Activated CD4-positive, alpha-beta T cell treated with anti-CD3 and anti-CD28 coated beads, Interleukin-2, amount 10 ng/mL, durations not matched to agents 7 days and 5 days (primary cell): ENCODE measurements around the gene ETV3. TPM values are rescaled to one million over a fixed set of nuclear protein-coding genes. Genes with fewer than 3 reads are reported as not detected.
A peak's percentile ranks its signal among the peaks of the same experiment; 100 is the strongest.

Experiments
- CTCF ChIA-PET: fragments of 350-600 bp; sonication (Branson Sonifier 250); formaldehyde crosslinking; loops from one replicate; lab custom pipeline; 2021; ENCODE audit warnings: antibody characterized with exemption; lab: Charles Lee
- POLR2A ChIA-PET: fragments of 350-600 bp; sonication (Branson Sonifier 250); formaldehyde crosslinking; loops from one replicate; lab custom pipeline; 2021; ENCODE audit warnings: antibody characterized with exemption; lab: Charles Lee
- DNase-seq: peaks from one replicate; pipeline ENCODE4 v3.0.0-alpha.2; 2020
- H3K27ac Mint-ChIP-seq: one replicate; pipeline ENCODE4 v1.8.0; 2021; ENCODE audit warnings: mild to moderate bottlenecking, moderate library complexity, mixed read lengths
- H3K27me3 Mint-ChIP-seq: one replicate; pipeline ENCODE4 v1.8.0; 2021; ENCODE audit warnings: mixed read lengths
- H3K36me3 Mint-ChIP-seq: one replicate; pipeline ENCODE4 v1.8.0; 2021; ENCODE audit warnings: low read depth, mixed read lengths
- H3K4me1 Mint-ChIP-seq: one replicate; pipeline ENCODE4 v1.8.0; 2021; ENCODE audit warnings: mixed read lengths
- H3K4me3 Mint-ChIP-seq: one replicate; pipeline ENCODE4 v1.8.0; 2021; ENCODE audit warnings: mild to moderate bottlenecking, moderate library complexity, mixed read lengths
- H3K9me3 Mint-ChIP-seq: one replicate; pipeline ENCODE4 v1.8.0; 2021; ENCODE audit warnings: mixed read lengths
- total RNA-seq, 2 experiments: library from RNA; stranded (reverse); gene quantifications; one replicate each; pipeline ENCODE4 v1.2.3, GENCODE V29; 2021

ETV3 gene
- total RNA-seq, 2 experiments from 2014 or later = 33.3 to 37.5 TPM

DNA sequence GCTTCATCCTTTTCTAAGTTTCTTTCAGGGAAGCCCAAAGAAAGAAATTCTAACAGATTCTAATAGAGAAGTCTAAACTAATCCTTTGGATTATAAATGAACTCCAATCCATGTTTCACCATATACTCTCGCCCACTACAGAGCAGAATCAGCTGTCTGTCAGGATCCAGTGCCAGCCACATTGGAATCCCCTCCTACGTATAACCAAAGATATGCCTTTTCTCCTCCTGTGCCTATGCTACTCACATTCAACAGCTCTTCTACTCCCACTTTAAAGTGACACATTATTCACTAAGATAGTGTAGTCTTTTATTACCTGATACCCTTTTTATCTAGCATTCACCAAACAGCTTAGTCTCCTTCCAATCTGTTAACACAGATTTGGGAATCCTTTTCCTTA is 3.1 kb downstream of the ETV3 start:
- H3K27ac Mint-ChIP-seq = peak overlapping the region; percentile 68
- POLR2A ChIA-PET = no interaction called here
- H3K4me1 Mint-ChIP-seq = peaks cover 76% of the 10 kb centered on the region
- CTCF ChIA-PET = interaction anchor here (0.5 to 4.9 kb wide), 9 partner anchors 11 to 48 kb away, joined by 3 to 18 read pairs (median 4); no protein-coding TSS in a partner anchor
- peaks cover 62% of the 10 kb centered on the region for H3K36me3 Mint-ChIP-seq
- H3K4me3 Mint-ChIP-seq = peak overlapping the region; percentile 94
- DNase-seq = no peak
- no peaks in the 10 kb centered on the region for H3K9me3 Mint-ChIP-seq
- H3K27me3 Mint-ChIP-seq = no peaks in the 10 kb centered on the region

GRCh38 chr1:157134442-157134841 is 3.8 kb downstream of the ETV3 start:
- Mint-ChIP-seq H3K4me1 (peaks cover 71% of the 10 kb centered on the region), H3K27me3 (no peaks in the 10 kb centered on the region), H3K4me3 (peak overlapping the region; percentile 6), H3K9me3 (no peaks in the 10 kb centered on the region), H3K36me3 (peaks cover 62% of the 10 kb centered on the region), H3K27ac (peak overlapping the region; percentile 47)
- no peak for DNase-seq
- POLR2A ChIA-PET = interaction anchor here (0.9 kb wide), 1 partner anchor 19 kb away, joined by 3 read pairs; no protein-coding TSS in a partner anchor
- CTCF ChIA-PET = interaction anchor here (1.0 to 4.9 kb wide), 7 partner anchors 11 to 47 kb away, joined by 3 to 18 read pairs (median 6); no protein-coding TSS in a partner anchor

DNA sequence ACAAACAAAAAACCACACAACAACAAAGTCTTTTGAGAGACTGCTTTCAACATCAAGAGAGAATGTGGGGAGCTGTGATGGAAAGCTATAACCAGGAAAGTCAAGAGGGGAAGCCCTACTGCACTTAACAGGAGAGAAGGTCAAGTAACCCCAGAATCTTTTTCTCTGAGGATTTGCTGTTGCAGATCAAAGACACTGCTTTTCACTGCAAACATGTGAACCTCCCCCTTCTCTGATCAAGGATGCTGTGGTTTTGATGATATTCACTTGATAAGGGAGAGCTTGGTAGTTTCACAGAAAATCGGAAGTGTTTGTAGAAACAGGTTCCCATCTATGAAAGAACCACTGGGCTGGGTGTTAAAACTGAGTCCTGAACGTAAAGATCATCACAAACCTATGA is 4.8 kb downstream of the ETV3 start:
- Mint-ChIP-seq H3K27me3 (no peaks in the 10 kb centered on the region), H3K4me1 (peaks cover 63% of the 10 kb centered on the region), H3K36me3 (peaks cover 64% of the 10 kb centered on the region), H3K27ac (peak overlapping the region; percentile 82), H3K4me3 (peak overlapping the region; percentile 45), H3K9me3 (no peaks in the 10 kb centered on the region)
- POLR2A ChIA-PET = interaction anchor here (0.9 kb wide), 1 partner anchor 20 kb away, joined by 3 read pairs; no protein-coding TSS in a partner anchor
- CTCF ChIA-PET = interaction anchor here (0.6 to 4.9 kb wide), 6 partner anchors 10 to 45 kb away, joined by 3 to 18 read pairs (median 6); no protein-coding TSS in a partner anchor
- DNase-seq = peak; percentile 57

DNA sequence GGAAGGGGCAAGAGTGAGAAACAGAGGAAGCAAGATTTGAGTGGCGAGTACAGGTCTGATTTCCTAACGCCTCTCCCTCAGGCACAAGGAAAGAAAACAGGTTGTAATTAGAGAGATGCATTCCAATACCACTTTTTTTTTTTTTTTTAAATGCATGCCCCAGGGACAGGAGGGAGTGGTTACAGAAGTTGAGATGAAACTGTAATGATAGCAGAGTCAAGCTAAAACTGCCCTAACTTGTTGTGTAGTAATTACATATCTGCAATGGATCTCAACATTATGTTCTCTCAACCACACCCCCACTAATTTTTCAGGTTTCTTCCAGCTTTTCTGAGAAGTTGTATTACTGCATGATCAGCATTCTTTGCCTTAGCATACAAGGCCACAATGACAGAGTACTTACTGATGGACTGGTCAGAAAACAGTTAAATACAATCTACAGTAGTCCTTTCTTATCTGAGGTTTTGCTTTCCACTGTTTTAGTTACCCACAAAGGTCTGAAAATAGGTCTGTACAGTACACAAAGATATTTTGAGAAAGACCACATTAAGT is 5.5 kb downstream of the ETV3 start:
- no peak for DNase-seq
- ChIA-PET POLR2A (no interaction called here), CTCF (interaction anchor here (1.0 to 4.9 kb wide), 4 partner anchors 16 to 43 kb away, joined by 3 to 18 read pairs (median 8); no protein-coding TSS in a partner anchor)
- H3K27ac Mint-ChIP-seq = no peak overlapping the region
- no peaks in the 10 kb centered on the region for H3K9me3 Mint-ChIP-seq
- no peaks in the 10 kb centered on the region for H3K27me3 Mint-ChIP-seq
- H3K4me1 Mint-ChIP-seq = peaks cover 70% of the 10 kb centered on the region
- peaks cover 69% of the 10 kb centered on the region for H3K36me3 Mint-ChIP-seq
- peak overlapping the region; percentile 15 for H3K4me3 Mint-ChIP-seq

GRCh38 chr1:157132111-157132510 is 6.1 kb downstream of the ETV3 start:
- Mint-ChIP-seq H3K27me3 (no peaks in the 10 kb centered on the region), H3K9me3 (no peaks in the 10 kb centered on the region), H3K36me3 (peaks cover 71% of the 10 kb centered on the region), H3K27ac (peak overlapping the region; percentile 61), H3K4me1 (peaks cover 67% of the 10 kb centered on the region), H3K4me3 (peak overlapping the region; percentile 15)
- POLR2A ChIA-PET = no interaction called here
- CTCF ChIA-PET = interaction anchor here (1.5 to 4.9 kb wide), 2 partner anchors 11 to 23 kb away, joined by 3 to 18 read pairs; no protein-coding TSS in a partner anchor
- no peak for DNase-seq

DNA sequence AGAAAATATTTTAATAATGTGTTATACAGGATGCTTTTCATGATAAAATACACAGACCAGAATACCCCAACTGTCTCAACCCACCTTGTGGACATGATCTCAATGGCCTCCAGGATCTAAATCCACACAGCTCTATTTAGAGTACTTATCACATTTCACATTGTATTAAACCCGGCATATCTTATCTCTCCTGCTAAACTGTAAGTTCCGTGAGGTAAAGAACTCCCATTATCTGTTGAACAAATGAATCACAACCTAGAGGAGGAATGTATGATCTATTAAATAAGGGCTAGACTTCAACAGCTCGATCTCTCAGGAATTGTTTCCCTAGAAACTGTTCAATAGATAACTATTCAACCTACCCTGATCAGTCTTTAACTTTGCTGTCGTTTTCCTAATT is 6.9 kb downstream of the ETV3 start:
- H3K4me3 Mint-ChIP-seq = no peak overlapping the region
- H3K36me3 Mint-ChIP-seq = peaks cover 67% of the 10 kb centered on the region
- no peak overlapping the region for H3K27ac Mint-ChIP-seq

GRCh38 chr1:157124855-157125254 is 13.3 kb downstream of the ETV3 start:
- CTCF ChIA-PET = interaction anchor here (1.5 to 1.8 kb wide), 2 partner anchors 23 to 35 kb away, joined by 3 to 5 read pairs; no protein-coding TSS in a partner anchor
- H3K36me3 Mint-ChIP-seq = peaks cover 46% of the 10 kb centered on the region

More for the DNA sequence above, 6.9 kb downstream of the ETV3 start:
- H3K9me3 Mint-ChIP-seq = no peaks in the 10 kb centered on the region
- ChIA-PET POLR2A (no interaction called here), CTCF (interaction anchor here (1.5 kb wide), 1 partner anchor 10 kb away, joined by 3 read pairs; no protein-coding TSS in a partner anchor)
- H3K4me1 Mint-ChIP-seq = peaks cover 62% of the 10 kb centered on the region
- no peaks in the 10 kb centered on the region for H3K27me3 Mint-ChIP-seq
- DNase-seq = no peak

DNA sequence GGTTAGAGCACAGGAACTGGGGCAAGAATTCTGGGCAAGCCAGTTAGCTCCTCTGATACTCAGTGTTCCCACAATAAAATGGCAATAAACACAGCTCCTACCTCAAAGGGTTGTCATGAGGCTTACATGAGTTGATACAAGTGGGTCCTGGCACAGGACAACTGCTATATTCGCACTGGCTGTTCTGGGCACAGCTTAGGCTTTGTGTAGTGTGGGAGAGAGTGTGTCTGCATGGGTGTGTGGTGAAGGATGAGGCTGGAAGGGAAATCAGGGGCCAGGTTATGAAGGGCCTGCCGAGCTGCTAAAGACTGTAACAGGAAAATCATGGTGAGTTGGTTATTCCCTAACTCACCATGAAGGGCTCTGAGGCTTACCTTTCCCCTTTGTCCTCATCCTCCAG is 18.7 kb downstream of the ETV3 start:
- H3K27me3 Mint-ChIP-seq = no peaks in the 10 kb centered on the region
- ChIA-PET POLR2A (no interaction called here), CTCF (interaction anchor here (1.1 kb wide), 1 partner anchor 29 kb away, joined by 3 read pairs; no protein-coding TSS in a partner anchor)
- peaks cover 27% of the 10 kb centered on the region for H3K4me1 Mint-ChIP-seq
- H3K27ac Mint-ChIP-seq = no peak overlapping the region
- no peak for DNase-seq
- H3K9me3 Mint-ChIP-seq = no peaks in the 10 kb centered on the region
- no peak overlapping the region for H3K4me3 Mint-ChIP-seq
- H3K36me3 Mint-ChIP-seq = peaks cover 20% of the 10 kb centered on the region

More at GRCh38 chr1:157124855-157125254, 13.3 kb downstream of the ETV3 start:
- Mint-ChIP-seq H3K27ac (no peak overlapping the region), H3K4me3 (no peak overlapping the region), H3K4me1 (peaks cover 28% of the 10 kb centered on the region), H3K9me3 (no peaks in the 10 kb centered on the region), H3K27me3 (no peaks in the 10 kb centered on the region)
- POLR2A ChIA-PET = no interaction called here
- no peak for DNase-seq

GRCh38 chr1:157119008-157119407 is 19.2 kb downstream of the ETV3 start:
- Mint-ChIP-seq H3K4me3 (no peak overlapping the region), H3K27me3 (no peaks in the 10 kb centered on the region), H3K36me3 (peaks cover 16% of the 10 kb centered on the region), H3K27ac (no peak overlapping the region), H3K9me3 (no peaks in the 10 kb centered on the region), H3K4me1 (peaks cover 24% of the 10 kb centered on the region)
- no peak for DNase-seq
- ChIA-PET CTCF (no interaction called here), POLR2A (no interaction called here)

DNA sequence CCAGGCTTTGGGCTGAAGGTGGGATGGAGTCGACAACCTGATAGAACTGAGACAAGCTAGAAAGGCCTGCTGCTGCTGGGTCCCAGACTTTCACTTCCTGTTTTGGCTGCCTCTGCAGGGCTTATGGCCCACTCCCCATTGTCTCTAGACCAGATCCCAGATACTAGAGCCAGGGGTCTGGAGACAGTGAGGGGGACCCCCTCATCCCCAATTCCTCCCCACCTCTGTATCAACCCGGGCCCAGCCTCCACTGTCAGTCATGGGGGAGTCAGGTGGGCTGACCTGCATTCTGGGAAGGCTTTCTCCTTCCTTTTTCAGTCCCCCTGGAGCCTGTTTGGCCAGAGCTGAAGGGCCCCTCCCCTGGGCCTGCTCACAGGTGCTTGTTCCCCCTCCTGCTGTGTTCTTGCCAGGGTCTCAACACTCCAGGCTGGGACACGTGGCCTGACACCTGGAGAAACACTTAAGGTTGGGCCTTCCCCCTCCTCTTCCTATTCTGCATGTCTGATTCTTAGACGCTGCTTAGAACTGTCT is 20.6 kb downstream of the ETV3 start:
- POLR2A ChIA-PET = no interaction called here
- H3K4me1 Mint-ChIP-seq = peaks cover 16% of the 10 kb centered on the region

GRCh38 chr1:157116737-157117103 is 21.5 kb downstream of the ETV3 start:
- no peaks in the 10 kb centered on the region for H3K36me3 Mint-ChIP-seq
- no peak overlapping the region for H3K27ac Mint-ChIP-seq
- POLR2A ChIA-PET = no interaction called here

More for the DNA sequence above, 20.6 kb downstream of the ETV3 start:
- H3K27ac Mint-ChIP-seq = no peak overlapping the region
- CTCF ChIA-PET = interaction anchor here (1.0 kb wide), 1 partner anchor 17 kb away, joined by 4 read pairs; no protein-coding TSS in a partner anchor
- no peak for DNase-seq
- H3K27me3 Mint-ChIP-seq = peaks cover 2% of the 10 kb centered on the region
- H3K36me3 Mint-ChIP-seq = peaks cover 2% of the 10 kb centered on the region
- no peak overlapping the region for H3K4me3 Mint-ChIP-seq
- H3K9me3 Mint-ChIP-seq = no peaks in the 10 kb centered on the region

DNA sequence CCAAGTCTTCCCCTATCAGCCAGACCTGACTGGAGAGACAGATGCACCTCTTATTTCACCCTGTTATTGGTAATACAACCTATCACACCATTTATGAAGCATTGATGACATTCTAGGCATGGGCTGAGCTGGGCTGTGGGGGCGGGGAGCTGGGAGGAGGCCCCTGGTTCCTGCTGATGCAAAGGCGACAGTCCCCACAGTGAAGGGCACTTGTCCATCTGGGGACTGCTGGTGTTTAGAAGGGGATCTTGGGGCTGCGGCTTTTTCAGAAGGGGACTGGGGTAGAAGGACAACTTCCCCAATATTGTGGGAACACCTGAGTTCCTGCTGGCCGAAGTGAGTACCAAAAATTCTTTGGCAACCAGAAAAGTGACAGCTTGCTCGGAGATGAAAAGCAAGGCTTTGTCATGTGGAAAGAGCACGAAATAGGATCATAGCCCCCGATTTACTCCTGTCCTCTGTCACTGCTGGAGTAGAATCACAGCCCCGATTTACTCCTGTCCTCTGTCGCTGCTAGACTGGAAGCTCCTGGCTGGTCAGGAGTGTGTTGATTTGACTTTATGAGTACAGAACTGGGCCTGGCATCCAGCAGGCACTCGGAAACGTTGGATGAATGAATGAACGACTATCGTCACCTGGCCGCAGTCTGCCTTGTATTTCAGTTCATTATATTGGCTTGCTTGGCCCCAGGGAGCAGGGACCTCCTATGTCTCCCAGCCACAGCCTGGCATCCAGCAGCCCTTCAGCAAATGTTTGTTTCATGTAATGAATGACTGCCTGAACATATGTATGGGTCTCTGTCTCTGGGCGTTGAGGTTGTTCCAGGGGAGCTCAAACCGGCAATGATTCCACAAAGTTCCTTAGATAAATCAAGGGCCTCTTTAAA is 22.1 kb downstream of the ETV3 start:
- ChIA-PET CTCF (interaction anchor here (0.8 to 1.1 kb wide), 3 partner anchors 14 to 20 kb away, joined by 3 to 5 read pairs (median 3); no protein-coding TSS in a partner anchor), POLR2A (no interaction called here)
- Mint-ChIP-seq H3K27ac (no peak overlapping the region), H3K4me1 (peaks cover 15% of the 10 kb centered on the region), H3K9me3 (no peaks in the 10 kb centered on the region), H3K36me3 (no peaks in the 10 kb centered on the region), H3K4me3 (no peak overlapping the region), H3K27me3 (peaks cover 7% of the 10 kb centered on the region)
- DNase-seq = no peak

More at GRCh38 chr1:157116737-157117103, 21.5 kb downstream of the ETV3 start:
- CTCF ChIA-PET = interaction anchor here (0.8 to 1.1 kb wide), 3 partner anchors 16 to 19 kb away, joined by 3 to 5 read pairs (median 4); no protein-coding TSS in a partner anchor
- peaks cover 15% of the 10 kb centered on the region for H3K4me1 Mint-ChIP-seq
- H3K4me3 Mint-ChIP-seq = no peak overlapping the region
- H3K27me3 Mint-ChIP-seq = peaks cover 4% of the 10 kb centered on the region
- no peaks in the 10 kb centered on the region for H3K9me3 Mint-ChIP-seq
- DNase-seq = no peak
